Breast epithelium (tissue), 3 donors: ENCODE data around the gene USP11.

Source experiments
- POLR2A ChIP-seq: fragments of 450-650 bp; IDR thresholded peaks from one replicate; pipeline ENCODE4 v1.6.1; 2016; ENCODE audit warnings: antibody characterized with exemption, mild to moderate bottlenecking, moderate library complexity
- POLR2AphosphoS5 ChIP-seq, 3 donors: sonication (generic); formaldehyde crosslinking; IDR thresholded peaks; one replicate each; pipeline ENCODE4 v1.6.1; 2017; ENCODE audit warnings: antibody characterized with exemption in 3 of 3
- TF ChIP-seq, protein P1 (sequence below), 3 donors: fragments of 450-650 bp; IDR thresholded peaks; one replicate each; pipeline ENCODE4 v1.5.1; 2016 to 2017; ENCODE audit warnings: antibody characterized with exemption in 3 of 3, mild to moderate bottlenecking in 3 of 3, moderate library complexity in 3 of 3

DNA sequence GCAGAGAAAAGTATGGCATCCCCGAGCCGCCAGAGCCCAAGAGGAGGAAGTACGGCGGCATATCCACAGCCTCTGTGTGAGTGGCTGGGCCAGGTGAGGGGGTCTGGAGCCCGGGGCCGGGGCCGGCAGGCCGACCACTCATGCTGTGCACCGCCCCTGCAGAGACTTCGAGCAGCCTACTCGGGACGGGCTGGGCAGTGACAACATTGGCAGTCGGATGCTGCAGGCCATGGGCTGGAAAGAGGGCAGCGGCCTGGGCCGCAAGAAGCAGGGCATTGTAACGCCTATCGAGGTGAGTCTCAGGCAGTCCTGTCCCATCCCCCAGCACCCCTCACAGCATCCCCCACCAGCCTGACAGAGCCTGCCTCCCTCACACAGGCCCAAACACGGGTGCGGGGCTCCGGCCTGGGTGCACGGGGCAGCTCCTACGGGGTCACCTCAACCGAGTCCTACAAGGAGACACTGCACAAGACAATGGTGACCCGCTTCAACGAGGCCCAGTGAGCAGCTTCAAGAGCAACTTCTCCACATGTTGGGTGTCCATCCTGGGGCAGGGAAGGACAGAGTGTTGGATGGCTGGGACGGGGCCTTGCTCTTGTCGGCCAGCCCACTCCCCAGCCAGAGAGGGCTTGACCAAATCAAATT is 46.6 kb upstream of the USP11 start:
- TF ChIP-seq, protein P1, sequence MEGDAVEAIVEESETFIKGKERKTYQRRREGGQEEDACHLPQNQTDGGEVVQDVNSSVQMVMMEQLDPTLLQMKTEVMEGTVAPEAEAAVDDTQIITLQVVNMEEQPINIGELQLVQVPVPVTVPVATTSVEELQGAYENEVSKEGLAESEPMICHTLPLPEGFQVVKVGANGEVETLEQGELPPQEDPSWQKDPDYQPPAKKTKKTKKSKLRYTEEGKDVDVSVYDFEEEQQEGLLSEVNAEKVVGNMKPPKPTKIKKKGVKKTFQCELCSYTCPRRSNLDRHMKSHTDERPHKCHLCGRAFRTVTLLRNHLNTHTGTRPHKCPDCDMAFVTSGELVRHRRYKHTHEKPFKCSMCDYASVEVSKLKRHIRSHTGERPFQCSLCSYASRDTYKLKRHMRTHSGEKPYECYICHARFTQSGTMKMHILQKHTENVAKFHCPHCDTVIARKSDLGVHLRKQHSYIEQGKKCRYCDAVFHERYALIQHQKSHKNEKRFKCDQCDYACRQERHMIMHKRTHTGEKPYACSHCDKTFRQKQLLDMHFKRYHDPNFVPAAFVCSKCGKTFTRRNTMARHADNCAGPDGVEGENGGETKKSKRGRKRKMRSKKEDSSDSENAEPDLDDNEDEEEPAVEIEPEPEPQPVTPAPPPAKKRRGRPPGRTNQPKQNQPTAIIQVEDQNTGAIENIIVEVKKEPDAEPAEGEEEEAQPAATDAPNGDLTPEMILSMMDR (IDR thresholded peaks at IDR 0.05), result no peak
- TF ChIP-seq POLR2A (no peak), POLR2AphosphoS5 (IDR thresholded peaks at IDR 0.05) (no peak)
